Hepatocyte (in vitro differentiated cells): ENCODE measurements around the gene DGKI.

Experiments used
- EZH2 ChIP-seq: fragments of 200-600 bp; sonication (generic); IDR thresholded peaks from 2 replicates; pipeline ENCODE4 v1.6.1; 2016; ENCODE audit warnings: antibody characterized with exemption, mild to moderate bottlenecking, borderline replicate concordance
- TF ChIP-seq, protein P1 (sequence below): fragments of 200-600 bp; sonication (generic); IDR thresholded peaks from 2 replicates; pipeline ENCODE4 v1.5.1; 2016; ENCODE audit warnings: antibody characterized with exemption, mild to moderate bottlenecking; ENCODE audit not compliant: poor library complexity

DNA sequence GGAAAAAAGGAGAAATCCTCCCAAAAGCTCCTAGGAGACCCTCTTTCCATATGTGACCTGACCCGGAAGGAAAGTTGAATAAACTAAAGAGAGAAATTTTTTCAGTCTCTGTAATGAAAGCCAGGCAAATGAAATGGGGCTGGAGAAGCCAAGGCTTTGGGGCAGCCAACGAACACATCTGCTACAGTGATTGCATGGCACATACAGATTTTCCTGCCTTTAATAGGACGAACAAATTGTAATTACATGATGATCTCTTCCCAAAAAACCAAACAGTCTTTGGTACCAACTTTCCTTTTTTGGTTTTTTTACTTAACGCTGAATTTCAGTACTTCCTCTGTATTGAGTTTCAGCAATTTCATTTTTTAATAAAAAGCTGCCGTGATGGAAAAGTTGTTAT, 479.8 kb downstream of the DGKI start:
- TF ChIP-seq, protein P1, sequence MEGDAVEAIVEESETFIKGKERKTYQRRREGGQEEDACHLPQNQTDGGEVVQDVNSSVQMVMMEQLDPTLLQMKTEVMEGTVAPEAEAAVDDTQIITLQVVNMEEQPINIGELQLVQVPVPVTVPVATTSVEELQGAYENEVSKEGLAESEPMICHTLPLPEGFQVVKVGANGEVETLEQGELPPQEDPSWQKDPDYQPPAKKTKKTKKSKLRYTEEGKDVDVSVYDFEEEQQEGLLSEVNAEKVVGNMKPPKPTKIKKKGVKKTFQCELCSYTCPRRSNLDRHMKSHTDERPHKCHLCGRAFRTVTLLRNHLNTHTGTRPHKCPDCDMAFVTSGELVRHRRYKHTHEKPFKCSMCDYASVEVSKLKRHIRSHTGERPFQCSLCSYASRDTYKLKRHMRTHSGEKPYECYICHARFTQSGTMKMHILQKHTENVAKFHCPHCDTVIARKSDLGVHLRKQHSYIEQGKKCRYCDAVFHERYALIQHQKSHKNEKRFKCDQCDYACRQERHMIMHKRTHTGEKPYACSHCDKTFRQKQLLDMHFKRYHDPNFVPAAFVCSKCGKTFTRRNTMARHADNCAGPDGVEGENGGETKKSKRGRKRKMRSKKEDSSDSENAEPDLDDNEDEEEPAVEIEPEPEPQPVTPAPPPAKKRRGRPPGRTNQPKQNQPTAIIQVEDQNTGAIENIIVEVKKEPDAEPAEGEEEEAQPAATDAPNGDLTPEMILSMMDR: no peak
- TF ChIP-seq EZH2: no peak
